Left hindlimb (tissue), 1 donor: ENCODE data around the gene SLC25A14.

Experiments used
- DNase-seq: peaks from one replicate; pipeline ENCODE4 v3.0.0-alpha.2; 2018

Gene SLC25A14

DNA sequence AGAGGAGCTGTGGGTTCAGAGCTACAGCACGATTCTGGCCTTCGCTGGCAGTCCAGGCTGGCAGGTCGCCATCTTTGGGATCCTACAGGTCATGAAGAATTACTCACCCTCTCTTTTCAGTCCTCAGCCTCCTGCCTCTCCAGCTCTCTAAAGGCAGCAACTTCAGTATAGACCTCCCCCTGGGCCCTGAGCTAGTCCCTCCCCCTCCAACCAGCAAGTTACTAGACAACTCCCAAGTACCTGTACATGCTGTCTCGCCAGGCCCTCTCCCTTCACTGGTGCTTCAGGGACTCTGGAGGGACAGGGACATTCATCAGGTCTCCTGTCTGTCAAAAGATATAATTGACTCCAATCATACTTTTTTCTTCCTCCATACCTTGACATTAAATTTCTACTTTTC, 45.8 kb downstream of the SLC25A14 start, which contains the start of gene GPR119:
Gene GPR119, minus strand, starts transcription at position 155 of the 400 bp plus-strand sequence. CDS start 227 bp downstream, outside the sequence.
- no peak for DNase-seq

DNA sequence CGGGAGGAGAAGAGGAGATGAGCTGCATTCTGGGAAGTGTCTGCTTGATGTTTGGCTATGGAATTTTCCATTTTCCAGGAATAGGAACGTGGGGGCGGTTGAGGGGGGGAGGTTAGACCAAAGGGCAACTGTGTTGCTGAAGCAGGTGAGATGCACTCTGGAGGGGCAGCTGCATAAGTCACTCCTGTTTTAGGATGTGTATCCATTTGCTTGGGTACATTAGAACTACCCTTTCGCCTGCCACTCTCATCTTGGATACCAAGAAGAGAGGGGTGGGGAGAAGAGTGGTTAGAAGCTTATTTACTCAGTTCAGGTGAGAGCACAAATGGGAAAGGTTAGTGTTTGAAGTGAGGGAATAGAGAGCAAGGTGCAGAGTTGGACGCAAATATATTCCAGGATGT, 46.7 kb downstream of the SLC25A14 start:
- no peak for DNase-seq

DNA sequence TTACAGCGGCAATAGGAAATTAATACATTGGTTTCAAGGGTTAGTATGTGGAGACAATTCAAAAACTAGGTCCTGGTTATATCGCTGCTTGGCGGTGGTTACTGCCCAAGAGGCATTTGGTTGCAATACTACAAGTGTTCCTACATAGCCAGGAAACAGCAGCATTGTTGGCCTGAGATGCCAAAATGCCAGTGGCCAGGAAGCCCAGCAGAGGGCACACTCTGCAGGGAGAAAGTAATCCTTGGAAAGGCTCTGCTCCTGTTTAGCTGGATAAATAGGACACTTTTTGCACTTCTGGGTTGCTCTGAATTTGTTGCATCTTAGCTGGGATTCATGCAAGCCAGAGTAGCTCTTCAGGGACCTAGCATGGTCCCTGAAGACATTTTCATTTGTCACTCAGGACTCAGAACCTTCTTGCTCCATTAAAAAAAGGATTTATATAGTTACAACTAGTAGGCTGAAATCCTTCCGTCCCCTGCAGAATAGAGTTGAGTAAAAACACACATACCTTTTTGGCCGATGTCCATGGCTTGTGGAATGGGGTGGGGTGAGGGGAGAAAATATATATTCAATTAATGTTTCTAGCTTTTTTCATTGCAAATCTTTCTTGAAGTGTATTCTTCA, 53.8 kb downstream of the SLC25A14 start:
- DNase-seq, result no peak

DNA sequence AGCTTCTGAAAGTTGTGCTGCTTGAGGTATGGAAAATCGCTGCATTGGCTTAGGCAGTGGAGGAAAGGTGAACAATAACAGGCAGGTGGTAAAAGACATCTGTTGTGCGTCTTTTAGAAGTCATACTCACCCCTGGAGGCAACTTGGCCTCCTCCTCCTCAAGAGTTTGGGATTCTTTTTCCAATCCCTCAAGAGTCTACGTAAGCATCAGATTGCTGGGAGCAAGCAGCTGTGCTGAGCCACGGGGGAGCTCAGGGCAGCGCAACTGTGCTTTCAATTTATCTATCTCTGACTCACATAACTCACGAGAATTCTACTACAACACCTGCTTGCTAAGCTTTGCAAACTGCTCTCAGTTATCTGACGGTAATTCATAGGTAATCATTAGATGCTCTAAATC, 55.6 kb downstream of the SLC25A14 start:
- no peak for DNase-seq

DNA sequence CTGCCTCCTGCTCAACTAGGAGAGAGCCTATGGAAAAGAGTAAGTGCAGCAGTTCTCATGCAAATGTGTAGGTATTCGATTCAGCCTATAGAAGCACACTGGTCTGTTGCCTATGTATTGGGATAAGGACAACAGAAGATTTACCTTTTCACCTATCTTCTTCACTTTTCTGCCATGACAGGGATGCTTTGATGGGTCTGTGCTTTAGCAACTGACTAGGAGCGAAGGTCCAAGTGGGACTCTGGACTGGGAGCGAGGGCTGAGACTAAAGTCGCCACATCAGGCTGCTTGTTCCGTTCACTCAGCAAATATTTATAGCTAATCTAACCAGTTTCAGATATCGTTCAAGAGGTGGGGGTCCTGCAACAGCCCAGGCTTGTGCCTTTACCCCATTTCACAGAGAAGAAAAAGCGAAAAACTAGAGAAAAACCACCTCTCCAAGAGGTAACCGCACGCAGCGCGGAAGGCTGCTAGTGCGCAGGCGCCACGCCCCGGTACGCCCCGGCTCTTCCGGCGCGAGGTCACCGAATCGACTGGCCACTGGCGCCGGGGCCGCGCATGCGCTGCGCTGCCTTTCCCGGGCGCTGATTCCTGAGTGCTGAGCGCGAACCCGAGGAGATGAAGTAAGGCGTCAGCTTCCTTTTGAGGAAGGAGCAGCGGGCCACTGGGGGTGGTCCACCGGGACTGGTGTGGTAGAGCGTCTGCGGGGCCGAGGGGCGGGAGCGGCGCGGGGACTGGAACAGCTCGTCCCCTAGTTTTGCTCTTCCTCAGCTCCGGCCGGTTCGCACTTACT, 61.9 kb downstream of the SLC25A14 start, which contains the start of gene RBMX2:
Gene RBMX2, plus strand, starts transcription at position 573 of the 793 bp plus-strand sequence. Its CDS starts 46 bp downstream, at position 619.
- peak; percentile 80 for DNase-seq

DNA sequence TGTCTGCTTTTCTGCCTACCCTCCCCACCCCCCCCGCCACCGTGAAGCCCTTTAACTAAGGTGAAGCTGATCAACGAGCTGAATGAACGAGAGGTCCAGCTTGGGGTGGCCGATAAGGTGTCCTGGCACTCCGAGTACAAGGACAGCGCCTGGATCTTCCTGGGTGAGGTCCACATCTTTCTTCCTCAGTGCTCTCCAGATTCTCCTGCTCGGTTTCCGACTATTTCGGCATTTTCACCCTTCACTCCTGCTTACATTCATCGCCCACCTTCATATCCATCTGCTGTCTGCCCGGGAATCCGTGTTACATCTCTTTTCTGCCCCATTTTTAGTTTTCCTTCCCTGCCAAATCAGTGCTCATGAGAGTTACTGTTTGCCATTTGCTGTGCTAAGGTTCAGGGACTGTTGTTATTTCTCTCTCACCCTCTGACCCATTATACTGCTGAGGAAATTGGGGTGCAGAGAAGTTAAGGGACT, 62.5 kb downstream of the SLC25A14 start:
- no peak for DNase-seq

DNA sequence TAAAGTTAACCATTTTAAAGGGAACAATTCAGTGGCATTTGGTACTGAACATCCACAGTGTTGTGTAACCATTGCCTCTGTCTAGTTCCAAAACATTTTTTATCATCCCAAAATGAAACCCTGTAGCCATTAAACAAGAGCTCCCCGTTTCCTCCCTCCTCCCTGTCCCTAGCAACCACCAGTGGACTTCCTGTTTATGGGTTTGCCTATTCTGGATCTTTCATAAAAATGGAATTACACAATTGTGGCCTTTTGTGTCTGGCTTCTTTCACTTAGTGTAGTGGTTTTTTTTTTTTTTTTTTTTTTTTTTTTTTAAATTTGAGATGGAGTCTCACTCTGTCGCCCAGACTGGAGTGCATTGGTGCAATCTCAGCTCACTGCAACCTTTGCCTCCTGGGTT, 73.7 kb downstream of the SLC25A14 start:
- no peak for DNase-seq

DNA sequence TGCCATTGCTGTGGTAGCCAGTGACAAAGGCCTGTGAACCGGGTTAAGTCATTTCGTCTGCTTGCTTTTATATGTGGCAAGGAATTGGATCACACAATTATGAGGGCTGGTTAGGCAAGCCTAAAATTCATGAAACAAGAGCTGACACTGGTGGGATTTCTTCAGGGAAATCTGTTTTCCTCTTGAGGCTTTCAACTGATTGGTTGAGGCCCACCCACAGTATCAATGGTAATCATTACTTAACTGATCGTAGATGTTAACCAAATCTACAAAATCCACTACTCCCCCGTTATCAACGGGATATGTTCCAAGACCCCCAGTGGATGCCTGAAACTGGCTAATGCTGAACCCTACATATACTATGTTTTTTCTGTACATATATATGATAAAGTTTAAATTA, 75.1 kb downstream of the SLC25A14 start:
- DNase-seq, result no peak

DNA sequence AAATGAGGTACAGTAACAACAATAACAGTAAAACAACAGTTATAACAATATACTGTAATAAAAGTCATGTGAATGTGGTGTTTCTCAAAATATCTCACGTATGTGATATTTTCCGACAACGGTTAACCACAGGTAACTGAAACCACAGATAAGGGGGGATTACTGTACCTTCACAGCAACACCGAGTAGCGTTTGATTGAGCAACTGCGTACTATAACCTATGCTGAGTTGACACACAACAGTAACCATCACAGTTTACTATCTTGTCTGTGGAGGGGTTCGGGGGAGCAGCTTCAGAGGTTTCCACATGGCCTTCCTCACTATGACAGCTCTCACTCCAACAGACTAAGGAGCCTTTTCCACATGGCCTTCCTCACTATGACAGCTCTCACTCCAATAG, 75.5 kb downstream of the SLC25A14 start:
- DNase-seq, result no peak

DNA sequence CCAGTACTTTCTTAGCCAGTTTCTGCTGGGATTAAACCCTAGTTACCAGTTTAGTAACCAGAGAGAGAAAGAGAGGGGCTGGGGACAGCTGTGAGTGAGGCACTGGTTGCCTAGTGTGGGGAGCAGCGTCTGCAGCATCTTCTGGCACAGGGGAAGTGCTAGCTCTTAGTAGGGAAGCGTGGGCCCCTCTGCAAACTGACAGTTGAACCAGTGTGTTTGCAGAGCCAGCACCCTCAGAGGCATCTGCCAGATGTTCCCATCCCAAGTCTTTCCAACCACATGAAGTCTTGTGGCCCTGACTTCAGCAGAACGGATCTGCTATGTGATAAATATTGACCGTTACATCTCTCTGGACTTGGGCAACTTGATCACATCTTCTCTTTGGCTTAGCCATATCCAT, 77.1 kb downstream of the SLC25A14 start:
- DNase-seq, result no peak

DNA sequence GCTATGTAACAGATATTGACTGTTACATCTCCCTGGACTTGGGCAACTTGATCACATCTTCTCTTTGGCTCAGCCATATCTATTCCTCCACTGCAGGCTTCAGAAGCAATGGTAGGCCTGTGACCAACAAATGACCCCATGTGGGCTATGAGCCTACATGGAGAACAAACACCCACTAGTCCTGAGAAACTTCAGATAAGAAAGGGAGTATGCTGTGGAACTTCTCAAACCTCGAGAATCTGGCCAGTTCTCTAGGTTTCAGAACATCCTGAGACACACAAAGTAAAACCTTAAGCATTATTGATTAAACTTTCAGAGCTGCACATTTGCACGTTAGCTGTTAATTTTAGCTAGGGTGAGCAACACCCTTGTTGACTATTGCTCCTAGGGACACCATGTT, 78.3 kb downstream of the SLC25A14 start:
- DNase-seq, result no peak

DNA sequence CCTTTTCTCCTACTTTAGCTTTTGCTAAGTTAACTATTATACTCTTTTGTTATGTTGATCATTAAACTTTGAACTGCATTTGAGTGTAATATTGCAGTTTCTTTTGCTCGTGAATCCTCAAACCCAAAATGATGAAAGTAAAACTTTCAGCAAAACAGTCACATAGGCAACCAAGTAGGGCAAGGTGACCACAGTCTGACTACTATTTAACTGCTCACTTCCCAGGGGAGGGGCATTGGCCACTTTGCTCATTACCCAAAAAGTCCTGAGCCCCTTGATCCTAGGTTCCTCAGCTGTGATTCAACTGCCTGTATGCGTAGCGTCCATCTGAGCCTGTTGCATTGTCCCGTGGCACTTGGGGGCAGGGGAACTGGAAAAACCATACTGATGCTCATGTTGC, 79.0 kb downstream of the SLC25A14 start:
- no peak for DNase-seq

DNA sequence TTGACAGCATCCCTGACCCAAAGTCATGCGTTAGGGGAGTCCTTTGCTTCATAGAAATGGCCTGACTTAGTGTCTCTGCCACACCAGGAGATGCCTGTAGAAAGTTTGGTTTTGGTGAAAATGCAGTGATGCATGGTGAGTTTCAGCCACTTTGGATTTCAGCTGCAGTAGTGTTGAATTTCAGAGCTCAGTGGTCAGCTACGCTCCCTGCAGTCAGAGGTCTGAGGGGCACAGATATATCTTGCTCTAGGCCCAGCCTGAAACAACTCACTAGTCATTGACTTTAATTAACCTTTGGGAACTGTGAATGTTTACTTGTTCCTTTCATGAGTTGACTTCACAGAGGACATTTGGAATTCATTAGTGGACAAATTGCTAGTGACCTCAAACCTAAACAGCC, 79.5 kb downstream of the SLC25A14 start:
- DNase-seq, result no peak
